ENCODE data around the gene ST3GAL3.

DNA sequence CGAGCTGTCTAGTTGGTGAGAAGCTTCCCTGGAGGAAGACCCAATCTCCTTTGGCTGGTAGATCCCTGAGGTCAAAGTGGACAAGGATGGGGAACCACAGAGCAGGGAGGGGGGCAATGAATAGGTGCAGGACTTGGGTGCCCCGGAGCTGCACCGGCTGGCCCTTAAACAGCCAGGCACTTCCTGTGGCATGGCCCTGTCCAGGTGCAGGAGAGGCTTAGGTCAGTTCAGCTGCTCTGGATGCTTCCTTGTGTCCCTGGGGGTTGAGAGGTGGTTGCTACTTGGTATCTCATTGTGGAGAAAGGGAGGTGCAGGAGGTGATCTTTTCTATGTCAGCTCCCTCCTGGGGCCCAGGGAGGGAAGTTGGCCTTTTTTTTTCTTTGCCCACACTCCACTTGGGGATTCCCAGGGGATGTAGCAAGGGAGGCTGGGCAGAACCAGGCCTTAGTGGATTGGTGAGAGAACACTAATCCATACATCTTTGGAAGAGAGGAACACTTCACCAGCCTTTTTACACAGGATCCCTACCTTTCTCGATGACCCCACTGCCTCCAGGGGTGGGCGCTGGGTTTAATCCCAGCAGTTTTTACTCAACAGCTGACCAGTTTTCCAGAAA, 1.2 kb upstream of the ST3GAL3 start:
- TF ChIP-seq, protein P1, sequence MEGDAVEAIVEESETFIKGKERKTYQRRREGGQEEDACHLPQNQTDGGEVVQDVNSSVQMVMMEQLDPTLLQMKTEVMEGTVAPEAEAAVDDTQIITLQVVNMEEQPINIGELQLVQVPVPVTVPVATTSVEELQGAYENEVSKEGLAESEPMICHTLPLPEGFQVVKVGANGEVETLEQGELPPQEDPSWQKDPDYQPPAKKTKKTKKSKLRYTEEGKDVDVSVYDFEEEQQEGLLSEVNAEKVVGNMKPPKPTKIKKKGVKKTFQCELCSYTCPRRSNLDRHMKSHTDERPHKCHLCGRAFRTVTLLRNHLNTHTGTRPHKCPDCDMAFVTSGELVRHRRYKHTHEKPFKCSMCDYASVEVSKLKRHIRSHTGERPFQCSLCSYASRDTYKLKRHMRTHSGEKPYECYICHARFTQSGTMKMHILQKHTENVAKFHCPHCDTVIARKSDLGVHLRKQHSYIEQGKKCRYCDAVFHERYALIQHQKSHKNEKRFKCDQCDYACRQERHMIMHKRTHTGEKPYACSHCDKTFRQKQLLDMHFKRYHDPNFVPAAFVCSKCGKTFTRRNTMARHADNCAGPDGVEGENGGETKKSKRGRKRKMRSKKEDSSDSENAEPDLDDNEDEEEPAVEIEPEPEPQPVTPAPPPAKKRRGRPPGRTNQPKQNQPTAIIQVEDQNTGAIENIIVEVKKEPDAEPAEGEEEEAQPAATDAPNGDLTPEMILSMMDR (IDR thresholded peaks at IDR 0.05), result no peak
- TF ChIP-seq EZH2 (IDR thresholded peaks at IDR 0.05), result no peak
